Inflammatory macrophage treated with lipopolysaccharide for 4 hours (primary cell): ENCODE data around the gene CLP1.

ENCODE experiments used
- DNase-seq: peaks from one replicate; pipeline ENCODE4 v3.0.0-alpha.2; 2020

The CLP1 gene

DNA sequence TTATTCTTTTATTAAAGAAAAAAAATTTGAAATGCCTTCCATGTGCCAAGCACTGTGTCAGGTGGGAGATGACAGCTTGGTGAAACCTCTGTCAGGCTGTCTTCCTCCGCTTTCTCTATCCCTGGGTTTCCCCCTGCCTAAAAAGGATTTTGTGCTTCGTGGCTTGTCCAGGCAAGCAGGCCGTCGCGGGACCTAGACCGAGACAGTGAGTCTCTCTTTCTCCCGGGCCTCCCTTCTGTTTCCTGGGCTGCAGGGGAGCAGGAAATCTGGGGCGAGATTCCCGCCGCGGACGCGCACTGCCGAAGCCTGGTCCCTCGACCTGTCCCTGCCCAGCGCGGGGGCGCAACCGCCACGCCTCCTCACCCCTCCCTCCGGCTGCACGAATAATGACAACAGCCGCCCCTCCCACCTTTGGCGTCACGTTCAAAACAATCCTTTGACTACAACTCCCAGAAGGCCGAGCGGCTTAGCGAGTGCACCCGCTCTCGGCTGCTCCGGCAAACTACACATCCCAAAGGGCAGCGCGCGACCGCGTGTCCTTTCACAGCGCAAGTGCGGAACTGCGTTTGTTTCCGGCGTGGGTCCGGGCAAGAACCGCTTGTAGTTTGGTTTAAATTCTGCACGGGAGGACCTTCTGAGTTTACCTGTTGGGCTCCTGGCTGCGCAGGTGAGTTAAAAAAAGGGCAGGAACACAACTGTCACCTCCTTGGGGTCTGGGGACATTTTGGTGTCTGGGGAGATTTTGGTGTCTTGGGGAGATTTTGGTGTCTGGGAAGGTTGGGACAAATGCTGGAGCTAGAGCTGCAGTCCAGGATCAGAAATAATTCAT lies at the start of gene CLP1:
Gene CLP1 (plus strand): TSS at position 569 of the 829 bp plus-strand sequence. CDS start 1,715 bp downstream, outside the sequence.
- DNase-seq: peak; percentile 99

DNA sequence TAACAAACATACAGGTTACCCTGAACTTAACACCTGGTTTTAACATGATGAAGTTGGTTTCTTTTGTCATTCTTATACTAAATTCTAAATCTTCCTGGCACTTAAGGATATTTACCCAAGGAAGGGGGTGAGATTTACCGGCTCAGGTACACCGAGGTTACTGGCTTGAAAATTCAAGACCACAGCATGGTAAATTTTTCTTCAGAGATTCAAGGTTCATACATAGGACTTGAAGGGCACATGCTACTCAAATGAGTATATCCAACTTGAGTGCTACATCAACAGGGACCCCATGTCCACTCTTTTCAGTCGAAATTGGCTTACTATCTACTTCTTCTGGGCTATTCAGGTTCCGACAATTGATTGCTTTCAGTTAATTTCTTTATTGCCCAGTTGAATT lies 47.4 kb upstream of the CLP1 start:
- DNase-seq: no peak

DNA sequence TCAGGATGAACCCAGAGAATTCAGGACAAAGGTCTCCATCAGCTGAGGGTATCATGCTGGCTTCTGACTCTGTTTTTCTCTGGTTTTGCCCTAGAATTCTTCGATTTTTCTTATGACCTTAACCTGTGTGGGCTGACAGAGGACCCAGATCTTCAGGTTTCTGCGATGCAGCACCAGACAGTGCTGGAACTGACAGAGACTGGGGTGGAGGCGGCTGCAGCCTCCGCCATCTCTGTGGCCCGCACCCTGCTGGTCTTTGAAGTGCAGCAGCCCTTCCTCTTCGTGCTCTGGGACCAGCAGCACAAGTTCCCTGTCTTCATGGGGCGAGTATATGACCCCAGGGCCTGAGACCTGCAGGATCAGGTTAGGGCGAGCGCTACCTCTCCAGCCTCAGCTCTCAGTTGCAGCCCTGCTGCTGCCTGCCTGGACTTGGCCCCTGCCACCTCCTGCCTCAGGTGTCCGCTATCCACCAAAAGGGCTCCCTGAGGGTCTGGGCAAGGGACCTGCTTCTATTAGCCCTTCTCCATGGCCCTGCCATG lies 43.3 kb upstream of the CLP1 start:
- no peak for DNase-seq

DNA sequence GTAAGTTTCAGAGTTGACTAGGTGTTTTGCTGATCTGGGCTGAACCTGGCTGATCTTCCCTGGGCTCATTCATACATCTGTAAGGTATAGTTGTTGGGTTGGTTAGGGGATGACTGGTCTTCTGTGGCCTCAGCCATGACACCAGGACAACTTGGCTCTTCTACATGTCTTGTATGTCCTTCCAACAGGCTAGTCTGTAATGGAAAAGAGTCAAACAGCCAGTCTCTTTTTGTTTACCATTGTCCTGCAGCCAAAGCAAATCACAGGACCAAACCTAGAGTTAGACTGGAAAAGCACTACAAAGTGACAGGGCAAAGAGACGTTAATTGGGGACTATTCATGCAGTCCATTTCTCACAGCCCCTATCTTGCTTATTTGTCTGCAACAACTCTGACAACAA lies 42.3 kb upstream of the CLP1 start:
- no peak for DNase-seq

DNA sequence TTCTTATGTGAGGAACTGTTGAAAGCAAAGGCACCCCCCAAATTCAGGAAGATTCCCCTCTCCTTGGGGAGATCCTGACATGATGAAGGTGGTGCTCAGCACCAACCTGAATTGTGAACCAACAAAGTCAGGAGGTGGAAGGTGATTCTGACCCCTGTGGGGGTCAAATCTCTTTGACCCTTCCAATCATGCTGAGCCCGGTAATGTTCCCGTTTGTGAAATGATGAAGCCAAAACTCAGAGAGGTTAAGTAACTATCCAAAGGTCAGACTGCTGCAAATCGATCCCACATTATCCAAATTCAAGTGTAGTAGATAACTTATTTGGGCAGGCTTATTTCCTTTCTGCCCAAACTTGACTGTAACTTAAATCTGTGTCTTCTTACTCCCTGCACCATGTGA lies 41.0 kb upstream of the CLP1 start:
- no peak for DNase-seq

DNA sequence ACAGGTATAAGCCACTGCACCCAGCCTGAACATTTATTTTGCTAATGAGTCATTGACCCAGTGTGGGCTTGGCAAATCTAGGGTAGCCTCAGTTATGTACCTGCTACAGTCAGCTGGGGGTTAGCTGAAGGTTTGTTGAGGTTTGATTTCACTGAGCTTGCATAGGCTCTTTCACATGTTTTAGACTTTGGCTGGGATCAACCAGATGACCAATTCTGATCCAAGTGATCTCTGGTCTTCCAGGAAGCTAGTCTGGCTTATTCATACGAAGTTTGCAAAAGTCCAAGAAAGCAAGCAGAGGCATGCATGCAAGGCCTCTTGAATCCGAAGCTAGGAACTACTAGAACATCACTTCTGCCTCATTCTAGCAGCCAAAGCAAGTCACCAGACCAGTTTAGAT lies 39.1 kb upstream of the CLP1 start:
- DNase-seq: no peak

DNA sequence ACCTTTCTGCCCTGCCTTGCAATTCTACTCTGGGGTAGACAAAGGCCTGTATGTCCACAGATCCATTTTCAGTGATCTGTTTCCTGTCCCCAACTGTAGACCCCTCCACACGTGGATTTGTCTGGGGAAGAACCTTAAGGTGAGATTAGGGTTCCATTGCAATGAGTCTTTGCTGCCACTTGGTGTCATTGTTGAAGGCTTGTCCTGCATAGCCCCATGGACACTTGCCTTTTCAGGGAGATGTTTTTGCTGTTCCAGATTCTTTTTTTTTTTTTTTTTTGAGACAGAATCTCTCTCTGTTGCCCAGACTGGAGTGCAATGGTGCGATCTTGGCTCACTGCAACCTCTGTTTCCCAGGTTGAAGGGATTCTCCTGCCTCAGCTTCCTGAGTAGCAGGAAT lies 38.2 kb upstream of the CLP1 start:
- no peak for DNase-seq

DNA sequence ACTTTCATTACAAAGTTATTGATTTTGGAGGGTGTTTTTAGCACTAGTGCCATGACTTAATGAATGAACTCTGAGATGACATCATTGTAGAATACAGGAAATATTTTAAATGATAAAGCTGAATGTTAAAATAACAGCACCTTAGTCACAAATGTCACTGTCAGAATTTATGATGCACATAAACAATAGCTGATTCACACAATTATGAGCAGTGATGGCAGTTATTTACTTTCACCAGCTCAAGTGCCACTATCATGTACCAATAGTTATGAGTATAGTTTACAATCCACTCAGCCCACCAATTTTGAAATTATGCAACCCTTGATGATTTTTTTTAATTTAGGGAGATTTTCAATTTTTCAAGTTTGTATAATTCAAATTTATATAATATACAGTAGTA lies 37.1 kb upstream of the CLP1 start:
- no peak for DNase-seq

DNA sequence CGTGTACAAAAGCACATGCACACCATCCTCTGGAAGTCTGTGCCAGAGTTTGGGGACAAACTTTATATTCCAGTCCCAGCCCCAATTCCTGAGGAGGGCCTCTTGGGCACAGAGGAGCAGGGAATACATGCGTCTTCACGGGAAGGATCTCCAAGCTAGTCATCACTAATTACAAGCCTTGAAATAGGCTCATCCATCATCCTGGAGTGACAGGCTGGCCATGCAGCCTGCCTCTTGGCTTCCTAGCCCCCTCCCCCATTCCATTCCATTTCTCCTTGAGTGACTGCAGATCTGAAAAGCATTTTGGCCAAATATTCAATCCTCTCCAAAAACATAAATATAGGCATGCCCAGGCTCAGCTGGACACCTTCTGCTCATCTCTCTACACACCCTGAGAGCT lies 35.3 kb upstream of the CLP1 start:
- no peak for DNase-seq

DNA sequence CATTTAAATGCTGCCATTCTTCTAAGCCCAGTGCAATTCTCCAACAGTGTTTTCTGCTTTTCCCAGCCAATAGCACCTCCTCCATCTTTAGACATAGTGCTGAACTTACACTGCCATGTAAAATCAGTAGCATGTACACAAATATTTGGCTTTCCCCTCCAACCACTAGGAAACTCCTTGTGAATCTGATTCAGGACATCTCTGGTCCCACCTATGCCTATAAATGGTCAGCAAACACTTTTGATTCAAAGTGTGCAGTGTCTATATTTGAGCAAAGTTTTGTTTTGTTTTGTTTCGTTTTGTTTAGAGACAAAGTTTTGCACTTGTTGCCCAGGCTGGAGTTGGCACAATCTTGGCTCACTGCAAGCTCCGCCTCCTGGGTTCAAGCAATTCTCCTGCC lies 32.7 kb upstream of the CLP1 start:
- DNase-seq: no peak

DNA sequence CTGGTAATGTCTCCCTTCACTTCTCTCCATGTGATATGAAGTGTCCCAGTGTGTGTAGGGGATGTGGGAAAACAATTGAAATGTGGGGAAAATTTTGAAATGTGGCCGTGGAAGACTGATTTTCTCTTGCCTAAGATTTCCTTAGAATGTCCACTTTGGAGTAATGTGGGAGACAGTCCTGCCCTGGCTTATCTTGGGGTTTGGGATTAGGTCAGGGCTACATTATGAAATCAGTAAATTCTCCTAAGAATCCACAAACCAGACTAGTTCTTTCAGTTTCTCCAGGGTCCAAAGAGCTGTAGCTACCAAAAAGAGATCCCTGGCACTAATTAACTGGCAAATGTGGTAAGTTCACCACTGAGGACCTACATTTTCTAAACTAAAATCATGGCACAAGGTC lies 30.7 kb upstream of the CLP1 start:
- DNase-seq: no peak

DNA sequence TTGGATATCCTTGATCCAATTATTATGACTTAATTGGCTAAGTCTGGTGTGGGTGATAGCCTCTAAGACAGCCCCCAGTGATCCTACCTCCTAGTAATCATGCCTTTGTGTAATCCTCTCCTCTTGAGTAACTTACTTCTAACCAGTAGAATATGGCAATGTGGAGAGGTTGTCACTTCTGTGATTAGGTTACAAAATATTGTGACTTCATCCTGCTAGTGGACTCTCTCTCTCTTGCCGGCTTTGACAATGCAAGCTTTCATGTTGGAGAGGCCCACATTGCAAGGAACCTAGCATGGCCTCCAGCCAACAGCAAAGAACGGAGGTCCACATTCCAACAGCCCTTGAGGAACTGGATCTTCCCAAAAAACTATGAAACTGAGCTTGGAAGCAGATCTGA lies 27.4 kb upstream of the CLP1 start:
- DNase-seq: peak; percentile 52

DNA sequence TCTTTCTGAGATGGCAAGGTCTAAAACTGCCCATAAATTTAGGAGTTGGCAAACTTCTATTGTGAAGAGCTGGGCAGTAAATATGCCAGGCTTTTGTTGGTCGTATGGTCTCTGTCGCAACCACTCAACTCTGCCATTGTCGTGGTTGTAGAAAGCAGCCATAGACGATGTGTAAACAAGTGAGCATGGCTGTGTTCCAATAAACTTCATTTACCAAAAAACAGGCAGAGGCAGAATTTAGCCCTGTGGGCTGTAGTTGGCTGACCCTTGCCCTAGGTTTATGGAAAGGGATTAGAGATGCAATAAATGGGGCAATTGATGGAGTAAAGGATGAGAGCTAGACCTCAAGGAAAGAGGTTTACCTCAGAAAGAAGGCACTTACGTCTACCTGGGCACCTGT lies 25.4 kb upstream of the CLP1 start:
- DNase-seq: no peak

DNA sequence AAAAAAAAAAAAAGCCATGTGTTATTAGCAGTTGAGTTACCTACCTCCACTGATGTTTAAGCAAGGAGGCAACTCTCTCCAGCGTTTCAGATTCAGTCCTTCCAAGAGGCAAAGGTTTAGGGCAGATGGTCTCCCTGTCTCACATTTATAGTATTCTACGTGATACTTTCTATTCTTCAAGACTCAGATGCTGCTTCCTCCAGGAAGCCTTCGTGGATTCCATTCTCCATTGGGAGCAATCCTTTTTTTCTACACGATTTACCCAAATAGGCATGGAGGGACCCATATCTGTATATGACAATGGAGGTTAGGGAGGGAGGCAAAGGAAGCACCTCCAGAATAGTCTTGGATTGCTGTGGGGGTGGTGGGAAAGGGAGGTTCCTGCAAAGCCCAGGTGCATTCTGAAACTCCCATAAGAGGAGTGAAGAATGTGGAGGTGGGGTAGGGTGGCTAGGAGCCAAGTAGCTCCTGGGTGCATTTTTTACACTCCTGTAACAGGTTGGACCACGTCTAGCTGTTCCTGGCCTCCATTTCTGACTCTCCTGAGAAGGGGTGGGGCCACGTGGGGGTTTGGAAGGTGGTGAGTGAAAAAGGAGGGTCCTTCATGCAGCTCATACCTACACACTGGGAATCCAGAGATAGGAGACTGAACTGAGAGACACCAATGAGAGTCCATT lies 24.0 kb upstream of the CLP1 start:
- DNase-seq: no peak

DNA sequence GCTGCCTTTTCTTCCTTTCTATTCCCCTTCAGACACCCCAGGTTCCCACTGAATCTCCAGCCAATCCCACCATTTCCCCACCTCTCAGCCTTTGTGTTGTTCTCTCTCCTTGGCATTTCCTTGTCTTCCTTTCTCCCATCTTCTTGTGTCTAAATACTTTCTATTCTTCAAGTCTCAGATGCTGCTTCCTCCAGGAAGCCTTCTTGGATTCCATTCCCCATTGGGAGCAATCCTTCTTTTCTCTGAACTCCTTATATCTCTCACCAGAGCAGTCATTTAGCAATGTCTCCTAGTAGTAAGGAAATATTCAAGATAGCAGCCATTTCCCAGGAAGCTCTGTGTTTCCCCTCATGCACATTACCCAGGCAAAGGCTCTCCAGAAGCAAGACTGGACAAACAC lies 23.3 kb upstream of the CLP1 start:
- no peak for DNase-seq

DNA sequence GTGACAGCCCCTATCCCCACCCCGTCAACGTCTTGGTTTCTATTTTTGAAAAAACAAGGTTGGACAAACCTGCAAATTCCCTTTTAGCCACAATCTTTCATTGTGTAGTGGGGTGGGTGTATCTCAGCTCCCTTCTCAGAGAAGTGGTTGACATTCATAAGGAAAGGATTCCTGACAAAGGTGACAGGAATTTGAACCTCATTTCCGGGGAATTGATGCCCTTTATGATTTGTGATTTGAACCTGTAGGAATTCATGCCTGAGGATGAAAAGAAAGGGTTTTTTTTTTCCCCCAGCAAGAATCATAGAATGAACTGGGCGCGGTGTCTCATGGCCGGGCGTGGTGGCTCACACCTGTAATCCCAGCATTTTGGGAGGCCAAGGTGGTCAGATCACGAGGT lies 22.3 kb upstream of the CLP1 start:
- no peak for DNase-seq

DNA sequence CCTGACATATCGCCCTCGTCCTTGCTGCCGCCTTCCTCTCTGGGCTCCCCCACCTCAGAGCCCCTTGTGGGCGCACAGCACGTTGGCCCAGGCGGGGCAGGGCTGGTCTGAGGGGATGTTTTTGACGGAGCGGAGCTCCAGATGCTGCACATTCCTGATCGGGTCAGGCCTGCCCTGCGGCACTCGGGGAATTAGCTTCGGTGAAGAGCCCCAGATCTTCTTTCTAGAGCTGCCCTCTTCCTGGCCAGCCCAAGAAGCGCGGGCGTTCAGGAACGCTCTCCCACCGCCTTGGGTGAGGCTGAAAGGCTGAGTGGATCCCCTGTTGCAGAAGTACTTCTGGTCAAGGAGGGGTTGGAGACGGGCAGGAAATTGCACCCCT lies 19.9 kb upstream of the CLP1 start:
- DNase-seq: no peak

DNA sequence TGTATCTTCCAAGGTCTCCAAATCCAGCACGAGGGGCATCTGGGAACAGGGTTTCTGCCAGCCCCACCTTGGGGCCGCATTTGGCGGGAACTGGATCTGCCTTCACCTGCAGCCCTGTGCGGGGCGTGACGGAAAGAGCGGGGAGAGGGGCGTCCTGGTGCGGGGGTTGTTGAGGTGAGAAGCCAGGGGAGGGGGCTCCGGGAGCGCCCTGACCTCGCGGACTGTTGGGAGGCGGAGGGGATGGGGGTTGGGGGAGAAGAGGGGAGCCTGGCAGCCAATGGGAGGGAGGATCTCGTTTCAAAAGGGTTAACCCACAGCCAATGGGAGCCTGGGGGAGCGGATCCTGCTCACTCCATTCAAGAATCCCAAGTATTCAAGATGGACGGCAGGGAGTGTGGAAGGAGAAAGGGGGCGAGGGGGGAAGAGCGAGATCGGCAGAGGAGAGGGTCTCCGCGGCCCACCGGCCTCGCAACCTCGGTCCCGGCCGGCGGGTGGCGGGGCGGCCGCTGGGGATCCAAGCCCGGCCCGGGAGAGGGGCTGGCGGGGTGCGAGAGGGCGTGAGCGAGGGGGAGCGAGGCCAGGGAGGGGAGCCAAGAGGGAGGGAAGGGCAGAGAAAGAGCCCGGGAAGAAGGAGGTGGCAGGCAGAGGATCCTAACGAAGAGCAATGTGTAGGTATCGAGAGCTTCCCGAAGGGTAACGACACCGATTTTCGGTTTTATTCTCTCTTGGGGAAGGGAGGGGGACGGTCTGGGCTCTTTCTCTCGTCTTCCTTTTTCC lies 19.4 kb upstream of the CLP1 start:
- peak; percentile 27 for DNase-seq

DNA sequence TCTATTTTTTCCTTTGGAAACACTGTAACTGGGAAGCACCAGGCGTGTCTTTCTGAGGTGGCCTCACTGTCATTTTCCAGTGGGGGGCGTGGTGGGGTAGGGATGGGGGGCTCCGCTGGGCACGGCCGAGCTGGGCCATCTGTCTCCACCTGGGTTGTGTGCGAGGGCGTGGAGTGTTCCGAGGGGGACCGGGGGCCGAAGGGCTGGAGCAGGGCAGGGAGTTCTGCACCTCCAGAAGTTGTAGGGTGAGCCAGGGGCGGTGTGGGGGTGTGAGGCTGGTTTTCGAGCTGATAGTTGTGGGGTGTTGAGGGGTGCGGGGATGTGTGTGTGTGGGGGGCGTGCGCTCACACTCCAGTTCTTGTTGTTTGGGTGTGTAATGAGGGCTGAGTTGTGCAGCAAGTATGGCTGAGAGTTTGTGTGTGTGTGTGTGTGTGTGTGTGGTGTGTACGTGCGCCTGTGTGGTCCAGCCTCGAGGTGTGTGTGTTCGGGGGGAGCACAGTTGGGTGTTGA lies 18.7 kb upstream of the CLP1 start:
- no peak for DNase-seq

DNA sequence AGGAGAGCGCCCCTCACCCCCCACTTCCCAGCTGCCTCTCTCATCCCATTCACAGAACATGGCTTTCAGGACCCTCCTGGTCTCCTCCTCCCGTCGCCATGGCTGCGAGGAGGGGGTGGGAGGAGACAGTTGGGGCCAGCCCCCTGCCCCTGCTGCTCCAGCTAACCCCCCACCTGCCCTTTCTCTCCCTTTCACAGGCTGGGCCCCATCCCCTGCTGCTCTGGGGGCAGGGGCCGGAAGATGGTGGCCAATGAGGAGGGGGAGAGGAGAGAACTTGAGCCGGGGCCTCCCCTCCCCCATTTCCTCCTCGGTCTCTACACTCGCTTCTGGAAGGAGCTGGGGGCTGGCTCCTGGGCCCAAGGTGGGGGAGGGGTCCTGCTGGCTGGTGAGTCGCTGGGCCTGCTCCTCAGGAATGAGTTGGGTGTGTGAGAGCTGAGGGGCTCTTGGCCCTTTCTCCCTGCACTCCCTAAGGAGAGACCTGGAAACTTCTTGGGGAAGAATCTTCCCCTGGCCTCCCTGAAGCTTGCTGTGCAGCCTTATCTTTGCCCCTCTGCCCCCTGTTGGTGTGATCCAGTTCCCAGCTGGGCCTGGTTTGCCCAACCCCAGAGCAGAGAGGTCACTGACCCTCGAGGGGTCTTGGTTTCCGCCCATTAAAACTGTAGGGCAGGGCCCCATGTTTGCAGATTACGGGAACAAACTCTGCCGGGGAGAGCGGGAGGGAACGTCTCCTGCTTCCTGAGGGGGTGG lies 18.1 kb upstream of the CLP1 start:
- DNase-seq: no peak

DNA sequence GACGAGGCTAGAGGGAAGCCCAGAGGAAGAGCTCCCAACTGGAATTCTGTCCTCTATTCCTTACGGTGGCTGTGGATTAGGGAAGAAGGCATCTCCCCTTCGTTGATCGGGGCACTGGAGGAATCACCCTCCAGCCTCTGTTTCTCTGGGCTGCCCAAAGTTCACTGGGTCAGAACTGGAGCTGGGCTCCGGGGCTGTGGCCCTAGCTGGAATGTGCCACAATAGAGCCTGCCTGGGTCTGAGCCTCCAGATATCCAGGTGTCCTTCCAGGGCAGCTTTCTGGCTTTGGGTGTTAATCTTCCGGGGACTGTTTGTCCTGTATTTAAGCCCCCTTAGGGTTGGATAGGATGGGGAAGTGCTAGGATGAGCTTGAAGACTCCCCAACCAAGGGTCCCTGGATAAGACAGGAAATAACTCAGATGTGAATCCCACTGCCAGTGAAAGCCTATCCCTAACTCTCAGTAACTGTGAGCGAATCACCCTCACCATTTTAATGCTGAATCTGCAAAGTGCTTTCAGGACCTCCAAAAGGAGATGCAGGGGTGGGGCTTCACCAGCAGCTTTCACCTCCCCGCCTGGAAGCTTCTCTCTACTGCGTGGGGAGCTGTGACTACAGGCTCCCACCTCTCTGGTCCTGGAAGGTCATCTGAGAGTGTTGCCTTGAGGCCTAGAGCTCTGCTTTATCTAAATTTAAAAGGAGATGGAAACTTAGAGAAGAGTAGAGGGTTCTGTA lies 17.3 kb upstream of the CLP1 start:
- no peak for DNase-seq
